ENCODE results near the gene GIPC2.
"Not testable (repeated sequence)": the region's sequence is repeated elsewhere in the genome, so short reads cannot be mapped to it uniquely, and the experiment has no call there.

The GIPC2 gene

DNA sequence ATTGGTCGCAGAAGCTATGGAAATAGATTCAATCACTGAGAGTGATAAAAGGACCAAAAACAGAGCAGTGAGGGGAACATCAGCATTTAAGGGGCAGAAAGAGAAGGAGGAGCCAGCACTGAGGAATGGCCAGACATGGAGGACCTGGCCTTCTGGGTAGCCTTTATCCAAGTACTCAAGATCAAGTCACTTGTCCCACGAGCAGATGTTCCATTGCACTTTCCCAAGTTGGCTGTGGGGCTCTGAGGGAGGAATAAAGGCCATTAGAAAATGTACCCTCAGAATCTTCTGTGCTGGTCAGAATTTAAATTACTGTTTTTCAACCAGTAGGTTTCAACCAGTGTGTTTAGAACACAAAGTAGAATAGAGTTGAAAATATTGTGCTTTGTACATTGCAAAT is 55.3 kb downstream of the GIPC2 start:
- DNase-seq = no peak

DNA sequence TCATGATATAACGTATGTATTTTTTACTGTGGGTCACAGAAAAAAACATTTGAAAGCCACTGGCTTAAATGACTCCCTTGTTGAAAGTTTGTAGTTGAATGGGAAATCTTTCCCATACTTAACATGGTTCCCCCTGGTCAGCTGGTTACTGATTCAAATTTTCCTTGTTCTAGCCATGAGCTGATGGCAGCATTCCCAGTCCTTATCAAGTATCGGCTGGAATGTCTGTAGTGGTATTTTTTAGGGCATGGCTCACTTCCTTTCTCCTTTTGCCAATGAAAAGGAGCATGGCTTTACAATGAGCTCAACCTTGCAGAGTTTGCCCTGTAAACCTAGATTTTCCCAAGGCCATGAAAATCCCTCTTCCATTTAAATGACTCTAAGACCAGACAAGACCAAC is 55.7 kb downstream of the GIPC2 start:
- no peak for DNase-seq

DNA sequence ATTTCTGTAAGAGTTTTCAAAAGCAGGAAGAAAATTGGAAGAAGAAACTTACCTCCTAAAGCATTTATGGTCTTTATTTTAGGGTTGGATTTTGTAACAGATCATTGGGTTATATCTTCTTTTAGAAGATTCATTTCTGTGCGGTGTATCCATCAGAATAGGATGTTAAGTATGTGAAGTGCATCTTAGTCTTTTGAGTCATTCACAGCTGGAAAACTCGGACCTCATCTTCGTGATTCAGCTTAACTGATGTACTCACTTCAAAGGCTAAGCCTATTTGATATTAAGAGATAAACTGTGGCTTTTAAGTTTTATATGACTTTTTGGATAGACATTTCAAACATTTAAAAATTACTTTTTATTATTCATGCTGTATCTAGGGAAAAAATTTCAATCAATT is 56.3 kb downstream of the GIPC2 start:
- DNase-seq = no peak

DNA sequence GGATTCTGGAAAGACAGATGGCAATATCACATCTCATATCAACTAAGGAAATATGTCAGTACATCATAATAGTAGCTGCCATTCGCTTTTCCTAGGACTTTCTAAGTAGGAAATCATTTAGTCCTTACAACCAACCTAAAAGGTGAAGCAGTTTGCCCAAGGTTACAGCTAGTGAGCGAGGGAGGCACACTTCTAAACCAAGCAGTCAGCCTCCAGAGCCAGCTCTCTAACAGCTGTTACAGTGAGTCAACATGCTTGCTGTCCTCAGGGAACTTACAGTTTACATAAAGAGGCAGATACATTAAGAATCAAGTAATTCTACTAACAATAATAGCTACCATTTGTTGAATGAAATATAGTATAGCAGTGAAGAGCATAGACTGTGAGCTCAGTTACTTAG is 57.1 kb downstream of the GIPC2 start:
- DNase-seq = no peak

DNA sequence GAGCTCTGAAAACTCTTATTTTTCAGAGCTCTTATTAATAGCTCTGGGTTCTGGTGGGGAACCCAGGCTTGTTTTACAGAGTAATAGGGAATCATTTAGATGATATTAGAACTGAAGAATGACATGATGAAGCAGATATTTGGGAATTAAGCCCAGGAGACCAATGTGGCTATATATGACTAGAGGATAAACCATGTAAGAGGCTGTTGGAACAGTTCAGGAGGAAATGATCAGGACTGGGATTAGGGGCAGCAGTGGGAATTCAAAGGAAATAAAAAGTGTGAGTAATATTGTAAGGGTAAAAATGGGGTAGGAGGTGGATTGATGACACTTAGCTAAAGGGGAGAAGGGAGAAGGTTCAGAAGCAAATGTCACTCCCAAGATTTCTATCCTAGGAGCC is 58.6 kb downstream of the GIPC2 start:
- no peak for DNase-seq

DNA sequence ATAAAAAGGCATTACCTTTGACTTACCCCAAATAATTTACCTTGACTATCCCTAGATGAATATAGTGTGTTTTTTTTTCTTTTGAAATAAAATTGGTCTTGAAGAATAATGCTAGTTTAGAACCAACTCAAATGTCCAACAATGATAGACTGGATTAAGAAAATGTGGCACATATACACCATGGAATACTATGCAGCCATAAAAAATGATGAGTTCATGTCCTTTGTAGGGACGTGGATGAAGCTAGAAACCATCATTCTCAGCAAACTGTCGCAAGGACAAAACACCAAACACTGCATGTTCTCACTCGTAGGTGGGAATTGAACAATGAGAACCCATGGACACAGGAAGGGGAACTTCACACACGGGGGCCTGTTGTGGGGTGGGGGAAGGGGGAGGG is 63.9 kb downstream of the GIPC2 start:
- not testable (repeated sequence) for DNase-seq

DNA sequence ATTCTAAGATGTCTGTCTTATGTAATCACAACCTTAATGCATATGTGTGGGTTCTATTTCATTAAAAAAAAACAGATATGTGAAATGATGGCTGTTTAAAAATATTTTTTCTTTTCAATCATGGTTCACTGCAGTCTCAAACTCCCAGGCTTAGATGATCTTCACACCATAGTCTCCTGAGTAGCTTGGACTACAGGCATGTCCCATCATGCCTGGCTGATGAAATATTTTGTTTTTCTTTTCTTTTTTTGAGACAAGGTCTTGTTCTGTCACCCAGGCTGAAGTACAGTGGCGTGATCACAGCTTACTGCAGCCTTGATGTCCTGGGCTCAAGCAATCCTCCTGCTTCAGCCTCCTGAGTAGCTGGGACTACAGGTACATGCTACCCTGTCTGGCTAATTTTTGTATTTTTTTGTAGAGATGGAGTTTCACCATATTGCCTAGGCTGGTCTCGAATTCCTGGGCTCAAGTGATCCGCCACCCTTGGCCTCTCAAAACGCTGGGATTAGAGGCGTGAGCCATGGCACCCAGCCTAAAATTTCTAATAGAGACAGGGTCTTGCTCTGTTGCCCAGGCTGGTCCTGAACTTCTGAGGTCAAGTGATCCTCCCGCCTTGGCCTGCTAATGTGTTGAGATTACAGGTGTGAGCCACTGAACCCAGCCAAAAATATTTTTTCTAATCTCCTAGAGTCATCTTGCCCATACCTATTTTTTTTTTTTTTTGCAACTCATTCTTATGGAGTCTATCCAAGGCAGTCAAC is 67.6 kb downstream of the GIPC2 start:
- no peak for DNase-seq

DNA sequence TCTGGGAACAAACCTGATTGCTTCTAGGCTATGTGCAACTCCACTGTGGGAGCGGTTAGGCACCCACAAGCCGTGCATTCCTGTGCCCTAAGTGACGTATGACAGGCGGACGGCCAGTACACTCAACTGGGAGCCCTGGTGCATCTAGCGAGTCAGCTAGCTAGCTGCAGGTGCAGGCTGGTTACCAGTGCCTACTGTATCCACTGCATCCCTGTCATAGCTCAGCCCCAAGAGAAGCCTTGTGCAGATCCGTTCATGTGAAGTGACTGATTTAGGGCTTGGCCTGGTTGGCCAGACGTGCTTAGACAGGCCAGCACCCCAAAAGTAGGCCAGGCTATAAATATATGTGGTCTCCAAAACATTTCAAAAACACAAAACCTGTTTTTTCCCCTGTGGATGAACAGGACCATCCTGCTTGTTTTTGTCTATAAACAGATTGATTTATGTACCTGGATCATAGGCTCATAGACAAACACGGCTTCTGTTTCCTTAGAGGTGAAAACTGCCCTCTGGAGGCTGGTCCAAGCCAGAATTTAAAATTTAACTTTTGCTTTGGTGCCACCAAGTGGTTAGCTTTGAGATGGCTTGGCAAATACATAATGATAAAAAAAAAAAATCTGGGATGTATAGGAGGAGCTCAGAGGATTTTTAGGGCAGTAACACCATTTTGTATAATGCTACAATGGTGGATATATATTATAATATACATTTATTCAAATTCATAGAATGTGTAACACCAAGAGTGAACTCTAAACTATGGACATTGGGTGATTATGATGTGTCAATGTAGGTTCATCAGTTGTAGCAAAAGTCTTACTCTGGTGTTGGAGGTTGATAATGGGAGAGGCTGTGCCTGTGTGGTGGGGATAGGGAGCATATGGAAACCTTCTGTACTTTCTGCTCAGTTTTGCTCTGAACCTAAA is 68.5 kb downstream of the GIPC2 start:
- DNase-seq = peak; percentile 52

DNA sequence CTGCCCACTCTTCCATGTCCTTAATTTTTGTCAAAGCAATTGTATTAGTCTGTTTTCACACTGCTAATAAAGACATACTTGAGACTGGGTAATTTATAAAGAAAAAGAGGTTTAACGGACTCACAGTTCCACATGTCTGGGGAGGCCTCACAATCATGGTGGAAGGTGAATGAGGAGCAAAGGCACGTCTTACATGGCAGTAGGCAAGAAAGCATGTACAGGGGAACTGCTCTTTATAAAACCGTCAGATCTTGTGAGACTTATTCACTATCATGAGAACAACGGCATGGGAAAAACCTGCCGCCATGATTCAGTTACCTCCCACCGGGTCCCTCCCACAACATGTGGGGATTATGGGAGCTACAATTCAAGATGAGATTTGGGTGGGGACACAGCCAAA is 74.7 kb downstream of the GIPC2 start:
- DNase-seq = not testable (repeated sequence)

DNA sequence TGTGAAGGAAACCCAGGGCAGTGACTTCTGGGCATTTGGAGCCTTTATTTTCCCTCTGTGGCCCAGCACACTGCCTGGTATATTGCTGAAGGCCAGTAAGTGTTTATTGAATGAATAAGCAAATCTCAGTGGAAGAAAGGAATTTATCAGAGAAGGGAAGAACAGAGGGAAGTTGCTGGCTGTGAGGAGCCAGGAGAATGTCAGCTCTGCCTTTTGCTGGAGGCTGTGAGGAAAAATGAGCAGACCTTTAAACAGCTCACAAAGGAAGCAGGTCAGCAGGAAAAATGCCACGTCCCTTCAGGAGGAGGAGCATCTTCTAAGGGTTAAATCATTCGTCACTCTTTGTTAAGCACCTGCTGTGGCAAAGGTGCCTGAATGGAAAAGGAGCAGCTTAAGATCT is 75.9 kb downstream of the GIPC2 start:
- no peak for DNase-seq

DNA sequence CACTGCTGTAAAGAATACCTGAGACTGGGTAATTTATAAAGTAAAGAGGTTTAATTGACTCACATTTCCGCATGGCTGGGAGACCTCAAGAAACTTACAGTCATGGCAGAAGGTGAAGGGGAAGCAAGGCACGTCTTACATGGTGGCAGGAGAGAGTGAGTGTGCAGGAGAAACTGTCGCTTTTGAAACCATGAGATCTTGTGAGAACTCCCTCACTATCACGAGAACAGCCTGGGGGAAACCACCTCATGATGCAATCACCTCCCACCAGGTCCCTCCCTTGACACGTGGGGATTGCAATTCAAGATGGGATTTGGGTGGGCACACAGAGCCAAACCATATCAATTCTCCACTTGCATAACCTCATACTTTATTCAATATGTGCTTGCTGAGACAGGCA is 76.6 kb downstream of the GIPC2 start:
- no peak for DNase-seq

DNA sequence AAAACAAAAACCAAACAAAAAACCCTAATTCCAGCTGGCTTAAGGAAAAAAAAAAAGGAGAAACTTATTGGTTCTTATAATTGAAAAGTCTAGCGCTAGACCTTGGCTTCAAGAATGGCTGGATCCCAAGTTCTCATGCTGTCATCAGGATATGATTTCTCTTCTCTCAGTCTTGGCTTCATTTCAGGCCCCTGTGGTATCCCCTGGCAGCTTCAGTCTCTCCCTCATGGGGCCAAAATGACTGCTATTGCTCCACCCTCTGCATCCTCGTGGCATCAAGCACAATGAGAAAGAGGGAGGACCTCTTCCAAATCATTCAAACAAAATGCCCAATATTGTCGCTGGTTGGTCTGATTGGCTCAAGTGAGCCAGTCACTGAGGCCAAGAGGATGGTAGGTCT is 80.7 kb downstream of the GIPC2 start:
- DNase-seq = no peak

DNA sequence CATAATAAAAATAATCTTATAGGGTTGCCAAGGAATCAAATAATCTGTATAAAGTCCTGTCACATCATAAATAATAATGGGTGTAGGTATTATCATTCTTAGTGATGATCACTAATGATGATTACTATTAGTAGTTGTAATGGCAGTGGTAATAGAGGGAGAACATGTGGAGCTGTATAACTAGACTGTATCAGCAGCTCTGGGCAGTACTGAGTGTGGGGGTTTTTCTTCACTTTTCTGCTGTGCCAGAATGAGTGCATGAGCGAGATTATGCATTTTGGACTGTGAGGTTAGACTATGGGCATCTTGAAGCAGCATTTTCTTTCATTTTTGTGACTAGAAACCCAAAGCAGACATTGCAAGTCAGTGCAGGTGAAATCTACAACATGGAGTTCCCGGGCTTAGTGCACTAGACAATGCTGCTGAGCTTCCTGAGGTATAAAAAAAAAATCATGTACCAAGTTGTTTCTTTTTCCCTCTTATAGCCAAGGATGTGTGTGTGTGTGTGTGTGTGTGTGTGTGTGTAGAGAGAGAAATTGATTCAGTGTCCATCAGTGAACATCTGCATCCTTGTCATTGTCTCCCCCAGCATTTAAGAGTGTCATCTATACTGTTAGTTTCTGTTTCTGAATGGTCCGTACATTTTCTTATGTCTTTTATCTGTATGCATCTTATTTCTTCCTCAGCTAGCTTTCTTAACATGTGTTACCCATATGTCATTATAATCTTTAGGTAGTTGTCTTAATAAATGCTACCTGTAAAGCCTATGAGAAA is 86.6 kb downstream of the GIPC2 start:
- DNase-seq = no peak

DNA sequence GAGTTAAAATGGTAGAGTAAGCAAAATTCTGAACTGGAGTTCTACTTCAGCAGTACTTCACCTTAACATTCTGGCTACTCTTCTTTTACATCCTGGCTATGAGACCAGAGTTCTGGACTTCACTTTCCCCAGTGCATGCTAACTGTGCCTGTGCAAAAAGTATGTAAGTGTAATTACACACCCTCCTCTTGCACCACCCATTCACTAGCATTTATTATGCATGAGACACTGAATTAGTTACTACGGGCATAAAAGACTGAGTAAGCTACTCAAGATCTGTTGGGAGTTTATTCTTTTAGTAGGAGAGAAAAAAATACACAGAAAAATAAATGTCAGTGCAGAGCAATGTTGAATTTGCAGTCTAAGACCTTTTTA is 87.2 kb downstream of the GIPC2 start:
- no peak for DNase-seq

DNA sequence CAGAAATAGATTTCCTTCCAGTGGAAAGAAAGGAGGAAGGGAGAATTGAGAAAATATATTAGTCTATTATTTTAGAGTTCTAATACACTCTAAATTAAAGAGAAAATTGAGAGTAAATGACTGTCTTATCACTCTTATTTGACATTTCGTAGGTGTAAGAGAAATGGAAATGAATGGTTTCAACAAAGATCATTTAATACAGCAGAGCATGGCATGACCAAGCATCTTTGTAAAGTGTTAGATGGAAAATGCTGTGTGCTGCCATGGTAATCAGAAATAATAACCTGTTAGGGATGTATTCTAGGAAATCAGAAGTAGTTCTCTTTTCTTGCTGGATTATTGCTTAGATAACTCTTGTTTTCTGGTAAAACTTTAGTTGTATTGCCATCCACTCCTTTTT is 90.9 kb downstream of the GIPC2 start:
- no peak for DNase-seq

DNA sequence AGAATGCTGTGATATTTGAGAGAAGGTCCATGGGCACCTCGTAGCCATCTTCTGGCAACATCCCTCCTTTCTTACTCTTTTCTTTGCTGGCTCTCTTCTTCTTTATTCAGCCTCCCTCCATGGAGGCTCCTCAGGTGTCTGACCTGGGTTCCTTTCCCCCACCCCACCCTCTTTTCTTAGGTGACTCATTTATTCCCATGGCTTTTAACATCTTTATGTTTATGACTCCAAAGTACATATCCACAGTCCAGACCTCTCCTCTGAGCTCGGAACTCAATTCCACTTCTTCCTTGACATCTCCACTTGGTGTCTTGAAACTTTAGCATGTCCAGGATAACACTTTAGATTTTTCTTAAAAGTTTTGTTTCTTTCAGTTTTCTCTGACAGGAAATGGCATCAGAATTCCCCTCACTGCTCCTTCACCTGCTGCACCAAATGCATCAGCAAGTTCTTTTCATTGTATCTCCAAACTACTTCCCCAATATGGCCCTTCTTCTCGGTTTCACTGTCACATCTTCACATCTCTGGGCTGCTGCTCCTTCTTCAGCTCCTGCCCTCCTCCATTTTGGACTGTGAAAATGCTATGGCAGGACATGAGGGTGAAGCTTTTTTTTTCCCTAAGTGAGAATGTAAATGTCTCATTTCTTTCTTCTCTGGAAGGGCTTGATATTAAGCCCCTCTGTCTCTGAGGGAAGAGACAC is 95.9 kb downstream of the GIPC2 start:
- DNase-seq = no peak

DNA sequence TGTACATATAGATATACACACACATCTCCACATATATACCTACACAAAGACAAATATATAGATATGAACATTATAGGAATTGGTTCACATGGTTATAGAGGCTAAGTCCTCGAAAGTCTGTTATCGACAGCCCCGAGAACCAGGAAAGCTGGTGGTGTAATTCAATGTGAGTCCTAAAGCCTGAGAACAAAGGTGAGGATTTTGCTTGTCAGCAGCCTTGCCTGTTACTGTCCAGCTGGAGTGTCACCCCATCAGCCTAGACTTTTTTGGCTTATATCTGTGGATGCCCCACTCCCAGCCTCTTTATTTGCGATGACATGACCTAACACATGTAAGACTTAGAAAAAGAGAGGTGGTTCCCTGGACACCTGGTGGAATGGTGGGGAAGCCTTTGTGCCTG is 97.0 kb downstream of the GIPC2 start:
- no peak for DNase-seq

DNA sequence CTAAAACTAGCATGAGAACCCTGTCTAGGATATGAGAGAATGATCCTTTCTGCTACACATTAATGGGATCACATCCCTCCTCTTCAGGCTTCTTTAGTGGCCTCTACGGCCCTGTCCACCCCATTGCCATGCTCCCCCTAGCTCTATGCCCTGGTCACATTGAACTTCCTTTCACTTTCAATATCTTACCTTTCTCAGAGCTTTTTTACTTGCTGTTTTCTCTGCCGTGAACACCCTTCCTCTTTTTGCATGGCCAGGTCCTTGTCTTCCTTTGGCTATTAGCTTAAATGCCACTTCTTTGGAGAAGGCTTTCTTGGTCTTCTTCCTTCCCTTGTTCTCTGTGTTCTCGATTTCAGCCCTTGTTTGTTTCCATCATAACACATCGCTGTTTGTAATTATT is 97.4 kb downstream of the GIPC2 start:
- DNase-seq = no peak

DNA sequence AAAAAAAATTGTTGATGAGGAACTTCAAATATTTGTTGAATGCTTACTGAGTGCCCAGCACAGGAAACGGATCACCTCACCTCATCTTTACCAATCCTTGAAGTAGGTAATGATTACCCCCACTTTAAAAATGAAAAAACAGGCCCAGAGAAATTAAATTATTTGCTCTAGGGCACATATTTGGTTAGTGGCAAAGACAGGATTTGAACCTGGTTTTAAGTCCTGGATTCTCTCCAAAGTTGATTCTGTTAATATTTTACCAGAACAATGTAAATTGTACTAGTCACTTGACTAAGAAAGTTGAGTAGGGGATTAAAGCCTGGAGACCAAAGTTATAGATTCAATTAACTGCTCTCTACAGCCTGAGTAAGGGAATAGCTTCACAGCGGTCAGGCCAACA is 97.9 kb downstream of the GIPC2 start:
- no peak for DNase-seq

DNA sequence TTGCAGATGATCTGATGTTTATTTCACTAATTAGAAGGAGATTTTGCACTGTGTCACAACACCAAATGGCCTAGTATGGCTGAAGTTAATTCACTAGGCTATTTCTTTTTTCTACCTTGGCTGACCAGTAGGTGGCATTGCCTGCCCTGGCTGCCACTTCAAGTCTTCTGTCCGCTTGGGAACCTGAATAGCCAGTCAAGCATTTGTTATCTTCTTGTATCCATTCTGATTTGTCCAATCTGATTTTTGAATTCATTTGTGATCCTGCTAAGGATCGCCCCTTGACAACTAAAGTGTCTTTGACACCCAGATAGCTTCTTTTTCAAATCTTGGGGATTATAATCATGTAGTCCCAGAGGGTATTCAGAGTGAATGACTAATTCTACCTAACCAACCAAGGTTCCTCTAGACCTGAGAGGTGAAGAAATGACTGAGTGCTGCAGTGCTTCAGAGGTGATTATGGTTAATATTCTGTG is 99.4 kb downstream of the GIPC2 start:
- DNase-seq = peak; percentile 32

DNA sequence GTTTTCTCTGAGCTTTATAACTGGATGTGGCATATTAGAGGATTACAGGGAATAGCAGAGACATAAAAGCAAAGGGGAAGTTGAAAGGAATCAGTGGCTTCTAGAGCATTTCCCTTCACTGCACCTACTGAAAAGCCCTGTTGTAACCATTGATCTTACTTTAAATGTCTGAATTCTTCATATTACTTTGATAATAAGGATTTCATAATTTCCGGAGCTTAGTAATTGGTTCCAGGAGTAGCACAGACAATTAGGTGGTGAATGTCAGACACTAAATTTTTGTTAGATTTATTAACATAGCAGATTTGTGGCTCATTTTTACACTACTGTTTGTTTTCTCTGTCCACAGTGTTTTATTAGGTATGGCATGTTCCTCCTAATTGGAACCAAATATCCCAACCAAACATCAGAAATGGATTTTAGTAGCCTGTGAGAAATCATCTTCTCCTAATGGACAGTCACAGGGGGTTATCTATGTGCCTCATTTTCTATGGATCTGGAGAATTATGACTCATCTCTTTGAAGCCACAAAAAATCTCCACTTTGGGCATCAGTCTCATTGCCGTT is 100.5 kb downstream of the GIPC2 start:
- DNase-seq = no peak

DNA sequence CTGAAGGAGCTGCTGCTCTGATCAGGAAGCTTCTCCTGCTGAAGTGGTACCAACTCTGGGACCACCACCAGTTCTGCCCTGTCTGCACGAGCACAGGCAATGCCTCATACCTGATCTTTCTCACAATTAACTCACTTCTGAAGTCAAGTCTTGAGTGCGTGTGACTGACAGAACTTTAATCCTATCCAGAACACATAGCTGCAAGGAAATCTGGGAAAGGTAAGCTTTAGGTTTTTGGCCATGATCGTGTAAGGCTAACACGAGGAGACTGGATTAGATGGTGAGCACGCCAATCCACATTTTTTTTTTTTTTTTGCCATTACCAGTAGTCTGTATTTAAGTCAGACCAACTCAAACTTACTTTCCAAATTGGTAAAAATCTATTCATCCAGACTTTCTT is 101.3 kb downstream of the GIPC2 start:
- no peak for DNase-seq

Measured in NCI-H1417 treated with DMSO at 0.1 percent for 48 hours (cell line).